Measurements from ENCODE around the gene AFMID. TPM values are rescaled to one million over a fixed set of nuclear protein-coding genes. Genes with fewer than 3 reads are reported as not detected.

Gene AFMID
- total RNA-seq, 1 experiment from 2014 or later = 65.8 TPM

- H3K4me2 ChIP-seq (ENCODE audit: low read length) = no peak overlapping the region
- BruUV-seq (replicated peaks) = TSS peak; percentile 20
- H3K9ac ChIP-seq (ENCODE audit: low read length) = no peak overlapping the region
- no peak for ATAC-seq
- no peak overlapping the region for H3K4me3 ChIP-seq (replicated peaks in 1 of 2; ENCODE audit: low read depth in 1 of 2, low read length in 2 of 2)
- H3K9me2 ChIP-seq (ENCODE audit: insufficient read depth) = no peaks in the 10 kb centered on the region
- intact Hi-C loops (cut with micrococcal nuclease) = no loop called here
- no peaks in the 10 kb centered on the region for H3K9me3 ChIP-seq (ENCODE audit: control insufficient read depth in 1 of 2, insufficient read depth in 1 of 2, low read depth in 1 of 2, low read length in 2 of 2)
- no peak for DNase-seq (ENCODE audit: low read depth, low spot score)
- ChIA-PET POLR2A (interaction anchor here (6.1 kb wide), 1 partner anchor 9 kb away, joined by 77 read pairs; the partner anchor contains the start of genes AFMID and TK1), RAD21 (ENCODE audit: low non-redundant PET in 1 of 2, low total read pairs in 2 of 2, uncharacterized antibody in 2 of 2, unreplicated experiment in 2 of 2) (no interaction called here), CTCF (no interaction called here)
- no peaks in the 10 kb centered on the region for H4K20me1 ChIP-seq (ENCODE audit: insufficient read depth)
- TF ChIP-seq SRF (IDR thresholded peaks at IDR 0.05; ENCODE audit: low read depth) (no peak), CEBPB (IDR thresholded peaks at IDR 0.05; ENCODE audit: low read depth) (no peak), POLR2A (IDR thresholded peaks at IDR 0.05; ENCODE audit: borderline replicate concordance, extremely low read depth, insufficient read depth, insufficient read length) (no peak), ZNF274 (IDR thresholded peaks at IDR 0.05; ENCODE audit: low read depth, low read length) (no peak)
- no peak overlapping the region for H2AFZ ChIP-seq (ENCODE audit: low read depth, low read length, poor library complexity, severe bottlenecking)
- H3K36me3 ChIP-seq (ENCODE audit: control insufficient read depth in 1 of 2, insufficient read depth in 2 of 2, low read length in 2 of 2) = peaks cover 11 to 14% of the 10 kb centered on the region in 2 experiments; a peak in 3 of 4 replicates
- peaks cover 21 to 34% of the 10 kb centered on the region in 2 experiments for H3K4me1 ChIP-seq (ENCODE audit: control insufficient read depth in 1 of 2, insufficient read depth in 2 of 2, low read length in 2 of 2)
- no peaks in the 10 kb centered on the region for H3K27me3 ChIP-seq (ENCODE audit: insufficient read depth, low read length)
- H3K79me2 ChIP-seq (ENCODE audit: insufficient read depth, low read length) = peaks cover 37% of the 10 kb centered on the region
- H3K27ac ChIP-seq (ENCODE audit: low read depth, low read length) = 0 out of 2 replicates have a peak overlapping the region, but pooled peaks have one; percentile 79
These were observed 9.6 kb downstream of the AFMID start for GRCh38 chr17:78196716-78197115.

- Histone ChIP-seq H3K36me3 (ENCODE audit: control insufficient read depth in 1 of 2, insufficient read depth in 2 of 2, low read length in 2 of 2) (peaks cover 11 to 13% of the 10 kb centered on the region in 2 experiments; a peak in 3 of 4 replicates), H3K9me2 (ENCODE audit: insufficient read depth) (no peaks in the 10 kb centered on the region), H2AFZ (ENCODE audit: low read depth, low read length, poor library complexity, severe bottlenecking) (no peak overlapping the region), H3K4me1 (ENCODE audit: control insufficient read depth in 1 of 2, insufficient read depth in 2 of 2, low read length in 2 of 2) (peaks cover 21 to 34% of the 10 kb centered on the region in 2 experiments), H3K27ac (ENCODE audit: low read depth, low read length) (peak overlapping the region; percentile 79), H4K20me1 (ENCODE audit: insufficient read depth) (no peaks in the 10 kb centered on the region), H3K9ac (ENCODE audit: low read length) (no peak overlapping the region), H3K4me2 (ENCODE audit: low read length) (no peak overlapping the region), H3K79me2 (ENCODE audit: insufficient read depth, low read length) (peaks cover 37% of the 10 kb centered on the region), H3K9me3 (ENCODE audit: control insufficient read depth in 1 of 2, insufficient read depth in 1 of 2, low read depth in 1 of 2, low read length in 2 of 2) (no peaks in the 10 kb centered on the region), H3K27me3 (ENCODE audit: insufficient read depth, low read length) (no peaks in the 10 kb centered on the region), H3K4me3 (replicated peaks in 1 of 2; ENCODE audit: low read depth in 1 of 2, low read length in 2 of 2) (no peak overlapping the region)
- ChIA-PET POLR2A (interaction anchor here (6.1 kb wide), 1 partner anchor 10 kb away, joined by 77 read pairs; the partner anchor contains the start of genes AFMID and TK1), CTCF (interaction anchor here (1.5 to 2.5 kb wide), 2 partner anchors 10 to 112 kb away, joined by 4 to 11 read pairs; partner anchors contain the start of genes AFMID and TK1), RAD21 (ENCODE audit: low non-redundant PET in 1 of 2, low total read pairs in 2 of 2, uncharacterized antibody in 2 of 2, unreplicated experiment in 2 of 2) (no interaction called here)
- BruUV-seq (replicated peaks) = no TSS peak
- ATAC-seq = no peak
- intact Hi-C loops (cut with micrococcal nuclease) = no loop called here
- DNase-seq (ENCODE audit: low read depth, low spot score) = no peak
- TF ChIP-seq EZH2phosphoT487 (IDR thresholded peaks at IDR 0.05; ENCODE audit: borderline replicate concordance) = no peak
- no peak for TF ChIP-seq CBX3 (IDR thresholded peaks at IDR 0.05; ENCODE audit: low read depth)
- no peak for TF ChIP-seq ZBTB33 (IDR thresholded peaks at IDR 0.05; ENCODE audit: extremely low read depth, insufficient replicate concordance, low read length)
- TF ChIP-seq YY1 (IDR thresholded peaks at IDR 0.05; ENCODE audit: extremely low read depth, insufficient replicate concordance, low read depth, low read length) = no peak
- TF ChIP-seq CTCF (IDR thresholded peaks at IDR 0.05 in 2 of 3, conservative IDR thresholded peaks at IDR 0.05 in 1 of 3; ENCODE audit: borderline replicate concordance in 1 of 3, insufficient read depth in 1 of 3, low read depth in 2 of 3, low read length in 2 of 3) = no peak
- TF ChIP-seq MAX (IDR thresholded peaks at IDR 0.05) = no peak
- no peak for TF ChIP-seq CEBPB (IDR thresholded peaks at IDR 0.05; ENCODE audit: low read depth)
- no peak for TF ChIP-seq POLR2A (IDR thresholded peaks at IDR 0.05; ENCODE audit: borderline replicate concordance, extremely low read depth, insufficient read depth, insufficient read length)
- no peak for TF ChIP-seq EGR1 (IDR thresholded peaks at IDR 0.05; ENCODE audit: low read depth)
- TF ChIP-seq ZNF274 (IDR thresholded peaks at IDR 0.05; ENCODE audit: low read depth, low read length) = no peak
- no peak for TF ChIP-seq RAD21 (IDR thresholded peaks at IDR 0.05; ENCODE audit: low read depth)
- no peak for TF ChIP-seq ZFX (IDR thresholded peaks at IDR 0.05)
- TF ChIP-seq ATF3 (IDR thresholded peaks at IDR 0.05) = no peak
- no peak for TF ChIP-seq ELF1 (IDR thresholded peaks at IDR 0.05; ENCODE audit: borderline replicate concordance, low read depth)
These were observed 10.1 kb downstream of the AFMID start for GRCh38 chr17:78197147-78197832.
